ENCODE data around the gene HBZ.
"Not testable (repeated sequence)": the region's sequence is repeated elsewhere in the genome, so short reads cannot be mapped to it uniquely, and the experiment has no call there.

GRCh38 chr16:164134-164823 is 11.8 kb downstream of the HBZ start:
- TF ChIP-seq JUND (IDR thresholded peaks at IDR 0.05; ENCODE audit: low read length); POLR2A (IDR thresholded peaks at IDR 0.05; ENCODE audit: control extremely low read depth in 1 of 2, low read depth in 2 of 2, low read length in 2 of 2); YY1 (IDR thresholded peaks at IDR 0.05; ENCODE audit: low read depth, low read length); SIX5 (IDR thresholded peaks at IDR 0.05; ENCODE audit: low read depth, low read length); RFX5 (IDR thresholded peaks at IDR 0.05; ENCODE audit: borderline replicate concordance, low read depth, low read length); SP1 (IDR thresholded peaks at IDR 0.05; ENCODE audit: low read depth, low read length); TBP (IDR thresholded peaks at IDR 0.05; ENCODE audit: low read depth, low read length); RAD21 (IDR thresholded peaks at IDR 0.05 in 1 of 2, conservative IDR thresholded peaks at IDR 0.05 in 1 of 2; ENCODE audit: low read depth in 2 of 2, low read length in 2 of 2); TEAD4 (IDR thresholded peaks at IDR 0.05; ENCODE audit: low read depth, low read length); EZH2 (IDR thresholded peaks at IDR 0.05; ENCODE audit: low read depth, low read length, severe bottlenecking); CBX5 (IDR thresholded peaks at IDR 0.05; ENCODE audit: low read depth, low read length); CHD1 (IDR thresholded peaks at IDR 0.05; ENCODE audit: low read depth, low read length): not testable (repeated sequence)
- TF ChIP-seq, protein P1, sequence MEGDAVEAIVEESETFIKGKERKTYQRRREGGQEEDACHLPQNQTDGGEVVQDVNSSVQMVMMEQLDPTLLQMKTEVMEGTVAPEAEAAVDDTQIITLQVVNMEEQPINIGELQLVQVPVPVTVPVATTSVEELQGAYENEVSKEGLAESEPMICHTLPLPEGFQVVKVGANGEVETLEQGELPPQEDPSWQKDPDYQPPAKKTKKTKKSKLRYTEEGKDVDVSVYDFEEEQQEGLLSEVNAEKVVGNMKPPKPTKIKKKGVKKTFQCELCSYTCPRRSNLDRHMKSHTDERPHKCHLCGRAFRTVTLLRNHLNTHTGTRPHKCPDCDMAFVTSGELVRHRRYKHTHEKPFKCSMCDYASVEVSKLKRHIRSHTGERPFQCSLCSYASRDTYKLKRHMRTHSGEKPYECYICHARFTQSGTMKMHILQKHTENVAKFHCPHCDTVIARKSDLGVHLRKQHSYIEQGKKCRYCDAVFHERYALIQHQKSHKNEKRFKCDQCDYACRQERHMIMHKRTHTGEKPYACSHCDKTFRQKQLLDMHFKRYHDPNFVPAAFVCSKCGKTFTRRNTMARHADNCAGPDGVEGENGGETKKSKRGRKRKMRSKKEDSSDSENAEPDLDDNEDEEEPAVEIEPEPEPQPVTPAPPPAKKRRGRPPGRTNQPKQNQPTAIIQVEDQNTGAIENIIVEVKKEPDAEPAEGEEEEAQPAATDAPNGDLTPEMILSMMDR (IDR thresholded peaks at IDR 0.05; ENCODE audit: control extremely low read depth in 1 of 3, insufficient read depth in 1 of 3, low read depth in 1 of 3, low read length in 3 of 3) = not testable (repeated sequence)
